Panc1 (cell line): ENCODE measurements around the gene FAM149A. TPM values are rescaled to one million over a fixed set of nuclear protein-coding genes. Genes with fewer than 3 reads are reported as not detected.

Experiments
- ATAC-seq: fragments of 200-7000 bp; cut with Tn5 transposase; 2 replicates; pipeline ENCODE4 v1.9.1; 2020; ENCODE audit warnings: mild to moderate bottlenecking, moderate library complexity
- BruUV-seq: library from RNA; stranded (reverse); fragments of 400-500 nt; replicated peaks from 2 replicates; lab custom pipeline; 2021; lab: Mats Ljungman, UMichigan
- CTCF ChIA-PET: fragments of 300-600 bp; sonication (Branson Sonifier 250); formaldehyde crosslinking; loops from one replicate; lab custom pipeline; 2022; ENCODE audit warnings: antibody characterized with exemption; lab: Charles Lee
- POLR2A ChIA-PET: fragments of 300-600 bp; sonication (Branson Sonifier 250); formaldehyde crosslinking; loops from one replicate; lab custom pipeline; 2022; ENCODE audit warnings: antibody characterized with exemption; lab: Charles Lee
- DNase-seq: peaks from one replicate; pipeline ENCODE4 v3.0.0-alpha.2; 2010; ENCODE audit warnings: low read depth, low spot score
- H3K27ac ChIP-seq: 2 replicates; pipeline ENCODE4 v1.5.1; 2011; ENCODE audit warnings: mild to moderate bottlenecking, low read length, inconsistent platforms
- H3K27me3 ChIP-seq: fragments of 200-500 bp; sonication (Bioruptor generic); 2 replicates; pipeline ENCODE4 v1.6.0; 2014; ENCODE audit warnings: low read length, inconsistent platforms; ENCODE audit not compliant: control insufficient read depth, insufficient read depth
- H3K36me3 ChIP-seq: fragments of 200-500 bp; sonication (Bioruptor generic); 2 replicates; pipeline ENCODE4 v1.5.1; 2014; ENCODE audit warnings: inconsistent platforms, mild to moderate bottlenecking, low read length, moderate library complexity; ENCODE audit not compliant: control insufficient read depth, insufficient read depth
- H3K4me1 ChIP-seq: 2 replicates; pipeline ENCODE4 v1.5.1; 2011; ENCODE audit warnings: inconsistent platforms, mild to moderate bottlenecking, low read length, moderate library complexity; ENCODE audit not compliant: control insufficient read depth, insufficient read depth
- H3K4me3 ChIP-seq, 2 experiments: 2 replicates each; pipeline ENCODE4 v1.5.1; 2011 to 2012; ENCODE audit warnings: low read depth in 2 of 2, low read length in 2 of 2, mild to moderate bottlenecking in 2 of 2, inconsistent platforms in 1 of 2, moderate library complexity in 1 of 2
- H3K9me3 ChIP-seq: fragments of 200-500 bp; sonication (Bioruptor generic); 2 replicates; pipeline ENCODE4 v1.5.1; 2014; ENCODE audit warnings: low read depth, mild to moderate bottlenecking, inconsistent platforms, low read length, moderate library complexity; ENCODE audit not compliant: control insufficient read depth, insufficient read depth
- POLR2AphosphoS5 ChIP-seq: IDR thresholded peaks from 2 replicates; pipeline ENCODE4 v1.6.1; 2012; ENCODE audit warnings: mild to moderate bottlenecking, low read depth, low read length, moderate library complexity
- SIN3A ChIP-seq: IDR thresholded peaks from 2 replicates; pipeline ENCODE4 v1.6.1; 2012; ENCODE audit warnings: low read depth, mild to moderate bottlenecking, low read length, moderate library complexity, borderline replicate concordance; ENCODE audit not compliant: insufficient read depth
- TCF7L2 ChIP-seq: IDR thresholded peaks from 2 replicates; pipeline ENCODE4 v1.6.1; 2011; ENCODE audit warnings: mild to moderate bottlenecking, low read depth, low read length, inconsistent platforms
- in situ Hi-C: cut with HindIII; loops from 2 replicates; pipeline ENCODE4 v1.10.0; 2016; ENCODE audit warnings: low sequenced_read_pairs, low pct_unique_long_range_greater_than_20kb
- intact Hi-C: fragments of 100-400 bp; cut with micrococcal nuclease; formaldehyde crosslinking; loops from one replicate; pipeline ENCODE4 v1.10.0; 2022; ENCODE audit not compliant: unreplicated experiment
- total RNA-seq: library from RNA; stranded (reverse); gene quantifications from one replicate; pipeline ENCODE4 v1.2.1, GENCODE V29; 2021; ENCODE audit not compliant: unreplicated experiment
- TF ChIP-seq, protein P1 (sequence below), 2 experiments: IDR thresholded peaks; 2 replicates each; pipeline ENCODE4 v1.6.1; 2011 to 2012; ENCODE audit warnings: low read depth in 2 of 2, control low read depth in 1 of 2, low read length in 1 of 2, mild to moderate bottlenecking in 1 of 2, moderate library complexity in 1 of 2; ENCODE audit not compliant: insufficient read depth in 1 of 2
- TF ChIP-seq, protein P2 (sequence below): fragments of 450-650 bp; IDR thresholded peaks from 2 replicates; pipeline ENCODE4 v1.5.1; 2017; ENCODE audit warnings: mild to moderate bottlenecking

The FAM149A gene
- total RNA-seq, 1 experiment from 2014 or later, result 0.13 TPM

DNA sequence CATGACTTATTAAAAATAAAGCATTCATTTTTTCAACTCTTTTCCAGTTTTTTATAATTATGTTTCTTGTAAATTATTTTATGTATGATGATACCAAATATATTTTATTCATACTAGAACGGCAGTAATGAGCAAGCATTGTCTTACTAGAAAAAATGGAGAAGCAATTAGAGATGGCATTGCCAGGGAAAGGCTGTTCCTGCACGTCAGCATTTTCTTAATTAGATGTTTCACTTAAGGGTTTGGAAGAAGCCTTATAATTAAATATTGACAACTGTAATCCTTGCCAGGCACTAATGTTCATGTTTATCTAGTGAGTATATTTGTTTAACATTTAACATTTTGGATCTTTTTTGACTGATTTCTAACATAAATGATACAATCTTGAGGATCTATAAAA lies 16.6 kb downstream of the FAM149A start:
- H3K36me3 ChIP-seq, result no peaks in the 10 kb centered on the region
- ATAC-seq, result no peak
- no peaks in the 10 kb centered on the region for H3K4me1 ChIP-seq
- no peaks in the 10 kb centered on the region for H3K27me3 ChIP-seq
- intact Hi-C loops (no loop called here), in situ Hi-C loops (no loop called here)
- DNase-seq, result no peak
- TF ChIP-seq, protein P1, sequence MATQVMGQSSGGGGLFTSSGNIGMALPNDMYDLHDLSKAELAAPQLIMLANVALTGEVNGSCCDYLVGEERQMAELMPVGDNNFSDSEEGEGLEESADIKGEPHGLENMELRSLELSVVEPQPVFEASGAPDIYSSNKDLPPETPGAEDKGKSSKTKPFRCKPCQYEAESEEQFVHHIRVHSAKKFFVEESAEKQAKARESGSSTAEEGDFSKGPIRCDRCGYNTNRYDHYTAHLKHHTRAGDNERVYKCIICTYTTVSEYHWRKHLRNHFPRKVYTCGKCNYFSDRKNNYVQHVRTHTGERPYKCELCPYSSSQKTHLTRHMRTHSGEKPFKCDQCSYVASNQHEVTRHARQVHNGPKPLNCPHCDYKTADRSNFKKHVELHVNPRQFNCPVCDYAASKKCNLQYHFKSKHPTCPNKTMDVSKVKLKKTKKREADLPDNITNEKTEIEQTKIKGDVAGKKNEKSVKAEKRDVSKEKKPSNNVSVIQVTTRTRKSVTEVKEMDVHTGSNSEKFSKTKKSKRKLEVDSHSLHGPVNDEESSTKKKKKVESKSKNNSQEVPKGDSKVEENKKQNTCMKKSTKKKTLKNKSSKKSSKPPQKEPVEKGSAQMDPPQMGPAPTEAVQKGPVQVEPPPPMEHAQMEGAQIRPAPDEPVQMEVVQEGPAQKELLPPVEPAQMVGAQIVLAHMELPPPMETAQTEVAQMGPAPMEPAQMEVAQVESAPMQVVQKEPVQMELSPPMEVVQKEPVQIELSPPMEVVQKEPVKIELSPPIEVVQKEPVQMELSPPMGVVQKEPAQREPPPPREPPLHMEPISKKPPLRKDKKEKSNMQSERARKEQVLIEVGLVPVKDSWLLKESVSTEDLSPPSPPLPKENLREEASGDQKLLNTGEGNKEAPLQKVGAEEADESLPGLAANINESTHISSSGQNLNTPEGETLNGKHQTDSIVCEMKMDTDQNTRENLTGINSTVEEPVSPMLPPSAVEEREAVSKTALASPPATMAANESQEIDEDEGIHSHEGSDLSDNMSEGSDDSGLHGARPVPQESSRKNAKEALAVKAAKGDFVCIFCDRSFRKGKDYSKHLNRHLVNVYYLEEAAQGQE (IDR thresholded peaks at IDR 0.05; ENCODE audit: insufficient read depth in 1 of 2, low read depth in 2 of 2, low read length in 1 of 2), result no peak
- TF ChIP-seq TCF7L2 (no peak), SIN3A (no peak), POLR2AphosphoS5 (no peak)
- TF ChIP-seq, protein P2, sequence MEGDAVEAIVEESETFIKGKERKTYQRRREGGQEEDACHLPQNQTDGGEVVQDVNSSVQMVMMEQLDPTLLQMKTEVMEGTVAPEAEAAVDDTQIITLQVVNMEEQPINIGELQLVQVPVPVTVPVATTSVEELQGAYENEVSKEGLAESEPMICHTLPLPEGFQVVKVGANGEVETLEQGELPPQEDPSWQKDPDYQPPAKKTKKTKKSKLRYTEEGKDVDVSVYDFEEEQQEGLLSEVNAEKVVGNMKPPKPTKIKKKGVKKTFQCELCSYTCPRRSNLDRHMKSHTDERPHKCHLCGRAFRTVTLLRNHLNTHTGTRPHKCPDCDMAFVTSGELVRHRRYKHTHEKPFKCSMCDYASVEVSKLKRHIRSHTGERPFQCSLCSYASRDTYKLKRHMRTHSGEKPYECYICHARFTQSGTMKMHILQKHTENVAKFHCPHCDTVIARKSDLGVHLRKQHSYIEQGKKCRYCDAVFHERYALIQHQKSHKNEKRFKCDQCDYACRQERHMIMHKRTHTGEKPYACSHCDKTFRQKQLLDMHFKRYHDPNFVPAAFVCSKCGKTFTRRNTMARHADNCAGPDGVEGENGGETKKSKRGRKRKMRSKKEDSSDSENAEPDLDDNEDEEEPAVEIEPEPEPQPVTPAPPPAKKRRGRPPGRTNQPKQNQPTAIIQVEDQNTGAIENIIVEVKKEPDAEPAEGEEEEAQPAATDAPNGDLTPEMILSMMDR, result no peak
- ChIA-PET CTCF (no interaction called here), POLR2A (no interaction called here)
- H3K27ac ChIP-seq, result no peak overlapping the region
- no peak overlapping the region for H3K4me3 ChIP-seq
- BruUV-seq, result no TSS peak
- H3K9me3 ChIP-seq, result no peaks in the 10 kb centered on the region

DNA sequence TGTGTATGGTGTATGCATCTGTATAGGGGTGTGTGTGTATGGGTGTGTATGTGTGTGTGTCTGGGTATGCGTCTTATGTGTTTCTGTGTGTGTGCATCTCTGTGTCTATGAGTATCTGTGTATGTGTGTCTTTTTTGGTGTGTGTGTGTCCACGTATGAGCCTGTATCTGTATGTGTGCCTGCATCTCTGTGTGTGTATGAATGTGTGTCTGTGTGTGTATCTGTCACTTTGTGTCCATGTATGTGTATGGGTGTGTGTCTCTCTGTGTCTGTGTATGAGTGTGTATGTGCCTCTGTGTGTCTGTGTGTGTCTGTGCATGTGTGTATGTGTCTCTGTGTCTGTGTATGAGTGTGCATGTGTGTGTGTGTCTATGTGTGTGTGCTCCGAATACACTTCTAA lies 24.3 kb downstream of the FAM149A start:
- TF ChIP-seq, protein P2, result no peak
- TF ChIP-seq SIN3A (no peak), TCF7L2 (no peak), POLR2AphosphoS5 (no peak)
- TF ChIP-seq, protein P1 (IDR thresholded peaks at IDR 0.05; ENCODE audit: insufficient read depth in 1 of 2, low read depth in 2 of 2, low read length in 1 of 2), result no peak
- Histone ChIP-seq H3K9me3 (no peaks in the 10 kb centered on the region), H3K36me3 (no peaks in the 10 kb centered on the region), H3K27ac (no peak overlapping the region), H3K27me3 (peaks cover 2% of the 10 kb centered on the region; the same call in 1 of the 2 replicates), H3K4me1 (no peaks in the 10 kb centered on the region), H3K4me3 (no peak overlapping the region)
- CTCF ChIA-PET, result no interaction called here
- in situ Hi-C loops, result no loop called here
- DNase-seq (no peak), ATAC-seq (no peak)
- no TSS peak for BruUV-seq
- intact Hi-C loops, result no loop called here
- POLR2A ChIA-PET, result no interaction called here
